ENCODE measurements around the gene UNC13D. TPM values are rescaled to one million over a fixed set of nuclear protein-coding genes. Genes with fewer than 3 reads are reported as not detected.

UNC13D gene
- total RNA-seq, 1 experiment from 2014 or later, result 20.2 TPM

GRCh38 chr17:75795820-75796607, 48.2 kb downstream of the UNC13D start:
- peaks cover 23% of the 10 kb centered on the region in 2 experiments; a peak in 3 of 4 replicates for H3K36me3 ChIP-seq (ENCODE audit: control insufficient read depth in 1 of 2, insufficient read depth in 2 of 2, low read length in 2 of 2)
- H4K20me1 ChIP-seq (ENCODE audit: insufficient read depth), result no peaks in the 10 kb centered on the region
- H3K4me2 ChIP-seq (ENCODE audit: low read length), result no peak overlapping the region
- ChIA-PET POLR2A (interaction anchor here (0.8 to 2.6 kb wide), 2 partner anchors 8 to 16 kb away, joined by 3 to 20 read pairs; a partner anchor contains a TSS), RAD21 (ENCODE audit: low non-redundant PET in 1 of 2, low total read pairs in 2 of 2, uncharacterized antibody in 2 of 2, unreplicated experiment in 2 of 2) (interaction anchor here in 1 of 2 experiments (0.6 kb wide), 1 partner anchor 26 kb away, joined by 4 read pairs; no protein-coding TSS in a partner anchor), CTCF (interaction anchor here (1.5 kb wide), 1 partner anchor 34 kb away, joined by 3 read pairs; no protein-coding TSS in a partner anchor)
- no peak overlapping the region for H2AFZ ChIP-seq (ENCODE audit: low read depth, low read length, poor library complexity, severe bottlenecking)
- no peaks in the 10 kb centered on the region for H3K27me3 ChIP-seq (ENCODE audit: insufficient read depth, low read length)
- no peak overlapping the region for H3K27ac ChIP-seq (ENCODE audit: low read depth, low read length)
- DNase-seq (ENCODE audit: low read depth, low spot score), result no peak
- BruUV-seq (replicated peaks), result no TSS peak
- no peaks in the 10 kb centered on the region for H3K4me1 ChIP-seq (ENCODE audit: control insufficient read depth in 1 of 2, insufficient read depth in 2 of 2, low read length in 2 of 2)
- peaks cover 27% of the 10 kb centered on the region; the same call in 1 of the 2 replicates for H3K79me2 ChIP-seq (ENCODE audit: insufficient read depth, low read length)
- no peak for ATAC-seq
- no peak overlapping the region for H3K9ac ChIP-seq (ENCODE audit: low read length)
- H3K9me3 ChIP-seq (ENCODE audit: control insufficient read depth in 1 of 2, insufficient read depth in 1 of 2, low read depth in 1 of 2, low read length in 2 of 2), result no peaks in the 10 kb centered on the region
- intact Hi-C loops (cut with micrococcal nuclease), result no loop called here
- no peak overlapping the region for H3K4me3 ChIP-seq (replicated peaks in 1 of 2; ENCODE audit: low read depth in 1 of 2, low read length in 2 of 2)
- TF ChIP-seq JUND (IDR thresholded peaks at IDR 0.05), result no peak
- TF ChIP-seq SP1 (IDR thresholded peaks at IDR 0.05; ENCODE audit: low read depth), result no peak
- TF ChIP-seq ZFX (IDR thresholded peaks at IDR 0.05), result no peak
- no peak for TF ChIP-seq ZBTB33 (IDR thresholded peaks at IDR 0.05; ENCODE audit: extremely low read depth, insufficient replicate concordance, low read length)
- H3K9me2 ChIP-seq (ENCODE audit: insufficient read depth), result no peaks in the 10 kb centered on the region

GRCh38 chr17:75793460-75793859, 50.7 kb downstream of the UNC13D start:
- ChIA-PET RAD21 (ENCODE audit: low non-redundant PET in 1 of 2, low total read pairs in 2 of 2, uncharacterized antibody in 2 of 2, unreplicated experiment in 2 of 2) (no interaction called here), CTCF (interaction anchor here (1.0 kb wide), 1 partner anchor 51 kb away, joined by 3 read pairs; the partner anchor contains the start of gene UNC13D), POLR2A (interaction anchor here (1.2 to 2.4 kb wide), 2 partner anchors 13 to 14 kb away, joined by 6 to 23 read pairs; a partner anchor contains a TSS)
- no peak overlapping the region for H2AFZ ChIP-seq (ENCODE audit: low read depth, low read length, poor library complexity, severe bottlenecking)
- H3K27me3 ChIP-seq (ENCODE audit: insufficient read depth, low read length), result no peaks in the 10 kb centered on the region
- intact Hi-C loops (cut with micrococcal nuclease), result no loop called here
- no peak overlapping the region for H3K4me2 ChIP-seq (ENCODE audit: low read length)
- no peaks in the 10 kb centered on the region for H3K9me2 ChIP-seq (ENCODE audit: insufficient read depth)
- TF ChIP-seq ZBTB33 (IDR thresholded peaks at IDR 0.05; ENCODE audit: extremely low read depth, insufficient replicate concordance, low read length) (no peak), ELF1 (IDR thresholded peaks at IDR 0.05; ENCODE audit: borderline replicate concordance, low read depth) (no peak), RAD21 (IDR thresholded peaks at IDR 0.05; ENCODE audit: low read depth) (no peak), YY1 (IDR thresholded peaks at IDR 0.05; ENCODE audit: extremely low read depth, insufficient replicate concordance, low read depth, low read length) (no peak), TCF7L2 (IDR thresholded peaks at IDR 0.05; ENCODE audit: borderline replicate concordance, extremely low read depth, insufficient read depth, insufficient read length) (no peak), MAX (IDR thresholded peaks at IDR 0.05) (no peak), EZH2 (IDR thresholded peaks at IDR 0.05) (no peak), CEBPB (IDR thresholded peaks at IDR 0.05; ENCODE audit: low read depth) (no peak), SIN3A (IDR thresholded peaks at IDR 0.05; ENCODE audit: low read depth) (no peak)
- H3K9ac ChIP-seq (ENCODE audit: low read length), result no peak overlapping the region
- peaks cover 46% of the 10 kb centered on the region for H3K79me2 ChIP-seq (ENCODE audit: insufficient read depth, low read length)
- ATAC-seq (no peak), DNase-seq (ENCODE audit: low read depth, low spot score) (no peak)
- BruUV-seq (replicated peaks), result no TSS peak
- H3K4me1 ChIP-seq (ENCODE audit: control insufficient read depth in 1 of 2, insufficient read depth in 2 of 2, low read length in 2 of 2), result no peaks in the 10 kb centered on the region
- H3K4me3 ChIP-seq (replicated peaks in 1 of 2; ENCODE audit: low read depth in 1 of 2, low read length in 2 of 2), result no peak overlapping the region
- peaks cover 12 to 14% of the 10 kb centered on the region in 2 experiments; a peak in 2 of 4 replicates for H3K36me3 ChIP-seq (ENCODE audit: control insufficient read depth in 1 of 2, insufficient read depth in 2 of 2, low read length in 2 of 2)
- no peaks in the 10 kb centered on the region for H4K20me1 ChIP-seq (ENCODE audit: insufficient read depth)
- no peaks in the 10 kb centered on the region for H3K9me3 ChIP-seq (ENCODE audit: control insufficient read depth in 1 of 2, insufficient read depth in 1 of 2, low read depth in 1 of 2, low read length in 2 of 2)
- H3K27ac ChIP-seq (ENCODE audit: low read depth, low read length), result no peak overlapping the region
